Measurements from ENCODE around the gene REEP6.
"Not testable (repeated sequence)": the region's sequence is repeated elsewhere in the genome, so short reads cannot be mapped to it uniquely, and the experiment has no call there.

REEP6 gene

DNA sequence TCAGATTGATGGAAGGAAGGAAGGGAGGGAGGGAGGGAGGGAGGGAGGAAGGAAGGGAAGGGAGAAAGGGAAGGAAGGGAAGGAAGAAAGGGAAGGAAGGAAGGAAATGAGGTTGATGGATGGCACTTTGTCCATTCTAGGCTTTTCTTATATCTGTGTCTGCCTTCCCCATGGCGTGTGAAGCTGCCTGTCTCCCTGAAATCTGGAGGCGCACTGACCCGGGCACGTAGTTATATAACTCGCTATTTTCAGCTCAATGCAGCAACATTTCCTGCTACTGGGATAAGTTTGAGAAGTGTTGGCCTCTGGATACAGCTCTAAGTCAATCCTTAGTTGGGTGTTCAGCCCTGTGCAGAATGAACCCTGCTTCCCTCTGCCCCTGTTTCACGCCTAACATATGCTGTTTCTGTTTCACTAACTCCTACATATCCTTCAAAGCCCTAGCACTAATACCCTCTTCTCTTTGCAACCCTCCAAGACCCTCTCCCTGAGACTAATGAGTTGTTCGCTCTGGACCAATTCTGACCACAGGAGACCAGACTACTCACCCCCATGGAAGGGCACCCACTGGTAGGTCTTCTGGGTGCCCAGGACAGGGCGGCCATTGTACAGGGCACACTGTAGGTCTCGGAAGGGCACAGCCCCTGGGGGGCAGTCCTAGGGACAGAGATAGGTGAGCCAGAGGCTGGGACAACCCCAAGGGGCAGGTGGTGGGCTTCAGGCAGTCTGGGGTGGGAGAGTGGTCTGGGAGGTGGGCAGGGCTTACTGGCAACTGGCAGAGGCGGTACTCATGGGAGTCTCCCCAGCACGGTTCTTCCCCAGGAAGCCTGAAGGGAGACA, 18.8 kb downstream of the REEP6 start:
- DNase-seq = no peak

DNA sequence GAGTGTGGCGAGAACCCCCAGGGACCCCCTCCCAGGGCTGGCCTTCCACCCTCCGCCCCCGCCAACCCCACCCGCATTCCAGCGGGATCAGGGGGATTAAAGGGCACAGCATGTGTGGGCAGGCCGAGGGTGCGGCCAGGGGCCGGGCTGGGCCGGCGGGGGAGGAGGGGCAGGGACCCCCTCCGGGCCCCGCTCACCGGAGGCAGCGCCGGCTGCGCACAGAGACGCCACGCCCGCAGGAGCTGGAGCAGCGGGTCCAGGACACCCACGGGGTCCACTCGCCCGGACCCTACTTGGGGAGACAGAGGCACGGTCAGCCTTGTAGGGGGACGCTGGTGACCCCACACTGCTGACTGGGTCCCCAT, 19.4 kb downstream of the REEP6 start:
- no peak for DNase-seq

DNA sequence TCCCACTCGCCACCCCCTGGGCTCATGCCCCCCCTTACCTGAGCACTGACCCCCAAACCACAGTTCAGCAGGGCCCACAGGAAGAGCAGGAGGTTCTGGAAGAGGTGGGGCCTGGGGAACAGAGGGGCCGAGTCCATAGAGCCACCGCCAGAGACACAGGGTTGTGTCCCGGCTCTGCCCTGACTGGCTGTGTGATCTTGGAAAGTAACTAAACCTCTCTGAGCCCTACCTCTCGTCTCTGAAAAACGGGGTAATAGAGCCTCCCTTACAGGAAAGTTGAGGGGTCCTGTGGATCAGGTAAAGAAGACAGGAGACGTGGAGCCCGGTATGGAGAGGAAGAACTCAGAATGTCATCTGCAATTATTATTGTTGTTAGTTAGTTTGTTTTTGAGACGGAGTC, 19.8 kb downstream of the REEP6 start:
- DNase-seq = no peak

GRCh38 chr19:1511318-1512317, 20.6 kb downstream of the REEP6 start:
- DNase-seq = no peak

GRCh38 chr19:1512671-1513498, 21.9 kb downstream of the REEP6 start, which contains the start of gene ADAMTSL5:
Gene ADAMTSL5, minus strand, starts transcription at chr19:1513019. Its CDS starts 2,076 bp downstream, at chr19:1510943.
- DNase-seq = peak; percentile 65

- DNase-seq = peak; percentile 55
These were observed 22.7 kb downstream of the REEP6 start for GRCh38 chr19:1513499-1514294.

GRCh38 chr19:1514295-1514661, 23.3 kb downstream of the REEP6 start:
- DNase-seq = no peak

DNA sequence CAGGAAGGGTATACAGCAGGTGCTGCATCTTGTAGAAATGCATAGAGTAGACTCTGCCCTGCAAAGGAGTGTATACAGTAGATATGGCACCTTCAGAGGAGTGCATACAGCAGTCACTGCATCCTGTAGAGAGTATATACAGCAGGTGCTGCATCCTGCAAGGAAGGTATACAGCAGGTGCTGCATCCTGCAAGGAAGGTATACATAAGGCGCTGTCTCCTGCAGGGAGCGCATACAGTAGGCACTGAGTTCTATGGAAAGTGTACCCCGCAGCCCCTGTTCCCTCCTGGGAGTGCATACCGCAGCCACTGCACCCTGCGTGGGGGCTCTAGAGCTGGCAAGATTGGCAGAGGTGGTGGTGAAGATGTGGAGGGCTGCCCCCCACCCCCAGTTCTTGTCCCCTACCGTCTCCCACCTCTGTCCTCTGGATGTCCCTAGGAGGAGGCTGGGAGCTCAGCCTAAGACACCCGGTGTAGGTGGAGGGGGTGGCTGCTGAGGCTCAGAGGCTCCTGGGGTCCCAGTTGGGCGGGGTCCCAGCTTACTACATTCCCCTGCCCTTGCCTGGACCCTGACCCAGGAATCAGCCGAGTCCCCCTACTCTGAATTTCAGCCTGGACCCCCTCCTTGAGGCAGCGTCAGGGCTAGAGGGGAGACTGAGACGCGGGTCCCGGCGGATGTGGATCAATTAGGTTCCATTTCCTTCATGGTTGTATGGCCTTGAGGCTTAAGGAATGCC, 24.2 kb downstream of the REEP6 start:
- DNase-seq = no peak

DNA sequence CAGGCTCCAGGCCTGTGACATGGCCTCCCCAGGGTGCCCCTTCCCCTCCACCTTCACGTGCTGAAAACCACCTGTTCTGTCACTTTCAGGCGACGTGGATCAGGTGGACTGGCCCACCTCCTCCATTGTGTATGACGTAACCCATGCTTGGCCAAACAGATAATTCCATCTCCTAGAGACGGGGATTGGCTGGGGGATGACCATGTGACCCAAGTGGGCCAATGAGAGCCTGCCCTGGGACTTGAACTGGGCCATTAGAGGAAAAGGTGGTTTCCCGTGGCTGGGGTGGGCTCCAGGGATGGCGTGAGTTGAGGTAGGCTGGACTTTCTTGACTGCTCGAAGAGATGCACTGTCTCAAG, 25.4 kb downstream of the REEP6 start:
- no peak for DNase-seq

GRCh38 chr19:1518471-1518870, 27.5 kb downstream of the REEP6 start:
- no peak for DNase-seq

DNA sequence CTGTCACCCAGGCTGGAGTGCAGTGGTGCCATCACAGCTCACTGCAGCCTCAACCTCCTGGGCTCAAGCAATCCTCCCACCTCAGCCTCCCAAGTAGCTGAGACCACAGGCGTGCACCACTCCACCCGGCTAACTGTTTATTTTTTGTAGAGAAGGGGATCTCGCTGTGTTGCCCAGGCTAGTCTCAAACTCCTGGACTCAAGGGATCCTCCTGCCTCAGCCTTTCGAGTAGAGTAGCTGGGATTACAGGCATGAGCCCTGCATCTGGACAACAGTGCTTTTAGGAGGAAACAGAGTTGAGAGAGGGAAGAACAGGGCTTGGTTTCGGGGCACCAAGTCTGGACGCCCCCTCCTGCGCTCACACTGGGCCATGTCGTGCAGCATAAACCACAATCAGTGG, 28.8 kb downstream of the REEP6 start:
- not testable (repeated sequence) for DNase-seq

DNA sequence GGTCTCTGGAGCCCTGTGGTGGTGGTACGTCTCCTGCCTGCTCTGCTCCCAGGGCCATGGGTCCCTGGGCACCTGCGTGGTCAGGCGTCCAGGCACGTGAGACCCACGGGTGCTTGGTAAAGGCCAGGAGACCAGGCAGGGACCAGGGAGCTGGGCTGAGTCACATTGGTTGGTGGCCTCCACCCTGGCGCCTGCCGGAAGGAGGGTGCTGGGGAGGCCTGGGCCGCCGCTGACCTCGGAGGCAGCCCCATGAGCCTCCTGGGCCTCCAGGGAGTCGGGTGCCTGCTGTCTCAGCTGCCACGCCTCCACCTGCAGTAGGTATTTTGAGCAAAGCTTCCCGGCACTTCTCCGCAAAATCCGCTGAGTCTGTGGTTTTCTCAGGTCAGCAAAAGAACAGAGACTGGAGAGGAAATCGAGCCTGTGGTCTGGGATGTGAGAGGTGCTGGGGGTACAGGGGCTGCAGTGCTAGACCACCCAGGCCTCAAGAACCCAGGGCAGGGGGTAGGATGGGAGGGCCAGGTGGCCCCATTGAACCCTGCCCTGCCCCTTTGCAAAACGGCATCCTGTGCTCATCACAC, 29.3 kb downstream of the REEP6 start:
- DNase-seq = no peak

DNA sequence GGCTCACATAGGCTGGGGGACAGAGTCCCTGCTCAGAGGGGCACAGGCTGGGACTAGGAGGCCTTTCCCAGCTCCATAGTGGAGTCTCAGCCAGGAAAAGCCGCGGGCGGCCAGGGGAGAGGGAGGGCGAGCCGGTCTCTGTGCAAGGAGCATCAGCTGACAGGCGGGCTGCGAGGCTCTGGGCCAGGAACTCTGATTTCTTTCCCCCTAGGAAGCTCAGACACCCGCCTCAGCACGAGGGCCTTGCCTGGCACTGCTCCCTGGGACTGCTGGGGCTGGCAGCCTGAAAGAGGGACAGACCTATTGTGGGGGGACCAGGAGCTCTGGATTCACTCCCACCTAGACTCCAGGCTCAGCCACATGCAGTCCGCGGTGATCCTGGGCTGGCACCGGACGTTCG, 30.7 kb downstream of the REEP6 start:
- no peak for DNase-seq

DNA sequence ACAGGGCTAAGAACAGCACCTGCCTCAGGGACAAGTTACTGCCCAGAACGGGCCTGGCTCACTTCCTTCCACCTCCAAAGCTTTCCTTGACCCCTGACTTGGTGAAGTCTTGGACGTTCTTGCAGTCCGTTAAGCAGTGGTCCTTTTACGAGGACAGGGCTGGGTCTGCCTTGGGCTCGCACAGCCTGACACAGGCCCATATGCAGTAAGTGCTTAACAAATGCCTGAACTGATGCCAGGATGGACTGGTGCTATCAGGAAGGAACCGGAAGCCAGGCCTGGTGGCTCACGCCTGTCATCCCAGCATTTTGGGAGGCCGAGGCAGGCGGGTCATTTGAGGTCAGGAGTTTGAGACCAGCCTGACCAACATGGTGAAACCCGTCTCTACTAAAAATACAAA, 31.1 kb downstream of the REEP6 start:
- DNase-seq = no peak

- DNase-seq = no peak
These were observed 31.9 kb downstream of the REEP6 start for GRCh38 chr19:1522838-1523237.

DNA sequence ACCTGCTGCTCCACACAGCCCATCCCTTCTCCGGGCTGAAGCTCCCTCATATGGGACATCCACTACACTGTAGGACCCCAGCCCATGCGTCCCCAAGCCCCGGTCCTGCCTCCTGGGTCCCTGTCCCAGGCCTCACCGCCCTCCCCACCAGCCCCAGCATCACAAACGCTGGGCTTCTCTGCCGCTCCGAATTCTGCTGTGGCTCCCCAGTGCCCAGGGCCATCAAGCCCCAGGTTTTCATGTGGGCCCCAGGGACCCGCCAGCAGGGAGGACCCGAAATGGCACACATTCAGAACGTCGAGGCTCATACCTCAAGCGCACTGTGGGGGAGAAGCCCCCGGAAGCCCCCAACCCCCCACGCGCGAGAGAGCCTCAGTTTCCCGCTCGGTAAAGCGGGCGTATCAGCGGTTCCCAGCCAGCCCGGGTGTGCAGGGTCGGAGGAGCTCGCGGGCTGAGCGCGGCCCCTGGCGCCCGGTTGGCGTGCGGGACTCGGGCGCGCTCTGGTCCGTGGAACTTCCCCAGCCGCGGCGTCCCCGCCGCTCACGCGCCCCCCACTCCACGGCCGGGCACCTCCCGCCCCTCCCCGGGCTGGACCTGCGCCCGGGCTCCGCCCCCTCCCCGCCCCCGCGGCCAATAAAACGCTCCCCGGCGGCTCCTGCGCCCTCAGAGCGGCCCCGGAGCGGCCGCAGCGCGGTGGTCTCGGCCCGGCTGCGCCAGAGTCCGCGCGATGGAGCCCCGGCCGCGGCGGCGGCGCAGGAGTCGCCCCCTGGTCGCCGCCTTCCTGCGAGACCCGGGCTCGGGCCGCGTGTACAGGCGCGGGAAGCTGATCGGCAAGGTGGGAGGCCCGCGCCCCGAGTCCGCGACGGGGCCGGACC, 32.7 kb downstream of the REEP6 start, which contains the start of gene PLK5:
TSS of gene PLK5 (plus strand) at position 666 of the 875 bp plus-strand sequence. CDS start 2,920 bp downstream, outside the sequence.
- no peak for DNase-seq

GRCh38 chr19:1524287-1524971, 33.4 kb downstream of the REEP6 start:
- no peak for DNase-seq

- no peak for DNase-seq
These were observed 34.0 kb downstream of the REEP6 start for GRCh38 chr19:1524972-1525325.

DNA sequence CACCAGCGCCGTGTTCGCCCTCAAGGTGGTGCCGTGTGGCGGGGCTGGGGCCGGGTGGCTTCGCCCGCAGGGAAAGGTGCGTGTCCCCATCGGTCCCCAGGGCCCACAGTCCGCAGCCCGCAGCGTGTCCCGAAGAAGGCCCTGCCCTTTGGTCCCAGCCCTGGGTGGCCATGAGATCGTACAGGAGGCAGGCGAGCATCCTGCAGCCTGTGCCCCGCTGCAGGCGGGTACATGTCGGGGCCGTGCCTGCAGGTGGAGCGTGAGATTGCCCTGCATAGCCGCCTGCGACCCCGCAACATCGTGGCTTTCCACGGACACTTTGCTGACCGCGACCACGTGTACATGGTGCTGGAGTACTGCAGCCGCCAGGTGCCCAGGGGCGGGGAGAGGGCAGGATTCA, 34.4 kb downstream of the REEP6 start:
- DNase-seq = no peak
